GM21529 (cell line): Measurements from ENCODE around the gene C1orf141.
"Not testable (repeated sequence)": the region's sequence is repeated elsewhere in the genome, so short reads cannot be mapped to it uniquely, and the experiment has no call there.

ENCODE experiments used
- ATAC-seq: cut with Tn5 transposase; IDR thresholded peaks from one replicate; pipeline ENCODE4 v1.9.1; 2021; ENCODE audit not compliant: unreplicated experiment

C1orf141 gene

GRCh38 chr1:67089685-67090208 is 45.0 kb downstream of the C1orf141 start:
- no peak for ATAC-seq

- ATAC-seq = no peak
These were observed 46.3 kb downstream of the C1orf141 start for GRCh38 chr1:67088440-67088839.

- ATAC-seq = no peak
These were observed 49.4 kb downstream of the C1orf141 start for GRCh38 chr1:67085326-67085725.

GRCh38 chr1:67084765-67085318 is 49.9 kb downstream of the C1orf141 start:
- ATAC-seq = no peak

- ATAC-seq = no peak
These were observed 56.5 kb downstream of the C1orf141 start for GRCh38 chr1:67078291-67078690.

- no peak for ATAC-seq
These were observed 57.2 kb downstream of the C1orf141 start for GRCh38 chr1:67077593-67077992.

GRCh38 chr1:67072749-67073148 is 62.0 kb downstream of the C1orf141 start:
- no peak for ATAC-seq

GRCh38 chr1:67067655-67068054 is 67.1 kb downstream of the C1orf141 start:
- ATAC-seq = not testable (repeated sequence)

GRCh38 chr1:67062412-67062811 is 72.4 kb downstream of the C1orf141 start:
- no peak for ATAC-seq

- no peak for ATAC-seq
These were observed 73.5 kb downstream of the C1orf141 start for GRCh38 chr1:67061266-67061665.

- ATAC-seq = no peak
These were observed 74.0 kb downstream of the C1orf141 start for GRCh38 chr1:67060811-67061218.

- no peak for ATAC-seq
These were observed 75.4 kb downstream of the C1orf141 start for GRCh38 chr1:67059346-67059745.

GRCh38 chr1:67058761-67059160 is 76.0 kb downstream of the C1orf141 start:
- no peak for ATAC-seq

GRCh38 chr1:67058242-67058641 is 76.5 kb downstream of the C1orf141 start:
- ATAC-seq = no peak

- peak; percentile 76 for ATAC-seq
These were observed 80.7 kb downstream of the C1orf141 start, which contains the start of gene SLC35D1 for GRCh38 chr1:67053785-67054772. SLC35D1 (minus strand) TSS chr1:67054148; CDS start chr1:67054013, 135 bp downstream.

GRCh38 chr1:67053535-67053784 is 81.3 kb downstream of the C1orf141 start:
- ATAC-seq = peak; percentile 32

- peak; percentile 25 for ATAC-seq
These were observed 81.8 kb downstream of the C1orf141 start for GRCh38 chr1:67052741-67053534.

- no peak for ATAC-seq
These were observed 83.6 kb downstream of the C1orf141 start for GRCh38 chr1:67051196-67051595.

- no peak for ATAC-seq
These were observed 90.0 kb downstream of the C1orf141 start for GRCh38 chr1:67044631-67045270.

- ATAC-seq = no peak
These were observed 91.4 kb downstream of the C1orf141 start for GRCh38 chr1:67043366-67043765.
